ENCODE measurements around the gene COPG1. TPM values are rescaled to one million over a fixed set of nuclear protein-coding genes. Genes with fewer than 3 reads are reported as not detected.

The COPG1 gene
- total RNA-seq, 1 experiment from 2014 or later: 124 TPM

GRCh38 chr3:129254536-129255230, 5.3 kb downstream of the COPG1 start:
- Histone ChIP-seq H3K27me3 (ENCODE audit: low read length) (no peaks in the 10 kb centered on the region), H3K27ac (ENCODE audit: low read length) (no peak overlapping the region), H2AFZ (ENCODE audit: low read length) (no peak overlapping the region), H3K4me2 (ENCODE audit: low read length) (no peak overlapping the region), H3K9me2 (replicated peaks; ENCODE audit: low read length) (no peaks in the 10 kb centered on the region), H3K36me3 (ENCODE audit: low read depth, low read length) (peaks cover 38% of the 10 kb centered on the region), H4K20me1 (ENCODE audit: low read length) (no peaks in the 10 kb centered on the region), H3K4me3 (ENCODE audit: low read length) (no peak overlapping the region), H3K4me1 (ENCODE audit: insufficient read depth, low read length) (peaks cover 4% of the 10 kb centered on the region; the same call in 1 of the 2 replicates), H3K9ac (ENCODE audit: low read length) (no peak overlapping the region), H3K9me3 (ENCODE audit: low read length) (no peaks in the 10 kb centered on the region), H3F3A (ENCODE audit: low read length, unreplicated experiment) (no peaks in the 10 kb centered on the region), H3K79me2 (ENCODE audit: low read length) (peaks cover 11% of the 10 kb centered on the region)
- CTCF ChIA-PET: no interaction called here
- BruUV-seq (replicated peaks): no TSS peak
- POLR2A ChIA-PET (ENCODE audit: unreplicated experiment): interaction anchor here (0.6 kb wide), 1 partner anchor 136 kb away, joined by 3 read pairs; no protein-coding TSS in a partner anchor
- TF ChIP-seq EZH2 (IDR thresholded peaks at IDR 0.05; ENCODE audit: low read length, unreplicated experiment) (no peak), CTCF (conservative IDR thresholded peaks at IDR 0.05; ENCODE audit: low read depth, low read length) (no peak), EZH2phosphoT487 (IDR thresholded peaks at IDR 0.05; ENCODE audit: borderline replicate concordance, low read length) (no peak)
- intact Hi-C loops (cut with micrococcal nuclease): no loop called here
- ATAC-seq (no peak), DNase-seq (no peak)

GRCh38 chr3:129256270-129256669, 6.9 kb downstream of the COPG1 start:
- peaks cover 38% of the 10 kb centered on the region for H3K36me3 ChIP-seq (ENCODE audit: low read depth, low read length)
- no peaks in the 10 kb centered on the region for H3K27me3 ChIP-seq (ENCODE audit: low read length)
- H3K4me1 ChIP-seq (ENCODE audit: insufficient read depth, low read length): no peaks in the 10 kb centered on the region
- no peaks in the 10 kb centered on the region for H3K9me3 ChIP-seq (ENCODE audit: low read length)
- H3F3A ChIP-seq (ENCODE audit: low read length, unreplicated experiment): no peaks in the 10 kb centered on the region
- H4K20me1 ChIP-seq (ENCODE audit: low read length): no peaks in the 10 kb centered on the region
- TF ChIP-seq EZH2phosphoT487 (IDR thresholded peaks at IDR 0.05; ENCODE audit: borderline replicate concordance, low read length) (no peak), EZH2 (IDR thresholded peaks at IDR 0.05; ENCODE audit: low read length, unreplicated experiment) (no peak), CTCF (conservative IDR thresholded peaks at IDR 0.05; ENCODE audit: low read depth, low read length) (no peak)
- H2AFZ ChIP-seq (ENCODE audit: low read length): no peak overlapping the region
- H3K79me2 ChIP-seq (ENCODE audit: low read length): no peaks in the 10 kb centered on the region
- DNase-seq: no peak
- H3K27ac ChIP-seq (ENCODE audit: low read length): no peak overlapping the region
- H3K4me3 ChIP-seq (ENCODE audit: low read length): no peak overlapping the region
- POLR2A ChIA-PET (ENCODE audit: unreplicated experiment): no interaction called here
- intact Hi-C loops (cut with micrococcal nuclease): no loop called here
- H3K9ac ChIP-seq (ENCODE audit: low read length): no peak overlapping the region
- CTCF ChIA-PET: no interaction called here
- no peak overlapping the region for H3K4me2 ChIP-seq (ENCODE audit: low read length)
- no TSS peak for BruUV-seq (replicated peaks)
- no peak for ATAC-seq
- H3K9me2 ChIP-seq (replicated peaks; ENCODE audit: low read length): no peaks in the 10 kb centered on the region

- H2AFZ ChIP-seq (ENCODE audit: low read length): no peak overlapping the region
- no peak overlapping the region for H3K4me3 ChIP-seq (ENCODE audit: low read length)
- CTCF ChIA-PET: no interaction called here
- H3K9me3 ChIP-seq (ENCODE audit: low read length): no peaks in the 10 kb centered on the region
- H3K27me3 ChIP-seq (ENCODE audit: low read length): no peaks in the 10 kb centered on the region
- no peaks in the 10 kb centered on the region for H3F3A ChIP-seq (ENCODE audit: low read length, unreplicated experiment)
- POLR2A ChIA-PET (ENCODE audit: unreplicated experiment): no interaction called here
- peaks cover 31% of the 10 kb centered on the region for H3K36me3 ChIP-seq (ENCODE audit: low read depth, low read length)
- H3K9ac ChIP-seq (ENCODE audit: low read length): no peak overlapping the region
- BruUV-seq (replicated peaks): no TSS peak
- H3K4me2 ChIP-seq (ENCODE audit: low read length): no peak overlapping the region
- no peak overlapping the region for H3K27ac ChIP-seq (ENCODE audit: low read length)
- no peaks in the 10 kb centered on the region for H4K20me1 ChIP-seq (ENCODE audit: low read length)
- intact Hi-C loops (cut with micrococcal nuclease): no loop called here
- no peak for ATAC-seq
- no peaks in the 10 kb centered on the region for H3K79me2 ChIP-seq (ENCODE audit: low read length)
- no peaks in the 10 kb centered on the region for H3K9me2 ChIP-seq (replicated peaks; ENCODE audit: low read length)
- no peaks in the 10 kb centered on the region for H3K4me1 ChIP-seq (ENCODE audit: insufficient read depth, low read length)
- no peak for TF ChIP-seq CTCF (conservative IDR thresholded peaks at IDR 0.05; ENCODE audit: low read depth, low read length)
- TF ChIP-seq EZH2 (IDR thresholded peaks at IDR 0.05; ENCODE audit: low read length, unreplicated experiment): no peak
- TF ChIP-seq EZH2phosphoT487 (IDR thresholded peaks at IDR 0.05; ENCODE audit: borderline replicate concordance, low read length): no peak
- no peak for DNase-seq
Observed at GRCh38 chr3:129257609-129258008, 8.2 kb downstream of the COPG1 start.
